ENCODE results near the gene EEF1AKMT1. TPM values are rescaled to one million over a fixed set of nuclear protein-coding genes. Genes with fewer than 3 reads are reported as not detected.
A peak's percentile ranks its signal among the peaks of the same experiment; 100 is the strongest.

Gene EEF1AKMT1
- total RNA-seq, 1 donor from 2014 or later, result 6.9 TPM

DNA sequence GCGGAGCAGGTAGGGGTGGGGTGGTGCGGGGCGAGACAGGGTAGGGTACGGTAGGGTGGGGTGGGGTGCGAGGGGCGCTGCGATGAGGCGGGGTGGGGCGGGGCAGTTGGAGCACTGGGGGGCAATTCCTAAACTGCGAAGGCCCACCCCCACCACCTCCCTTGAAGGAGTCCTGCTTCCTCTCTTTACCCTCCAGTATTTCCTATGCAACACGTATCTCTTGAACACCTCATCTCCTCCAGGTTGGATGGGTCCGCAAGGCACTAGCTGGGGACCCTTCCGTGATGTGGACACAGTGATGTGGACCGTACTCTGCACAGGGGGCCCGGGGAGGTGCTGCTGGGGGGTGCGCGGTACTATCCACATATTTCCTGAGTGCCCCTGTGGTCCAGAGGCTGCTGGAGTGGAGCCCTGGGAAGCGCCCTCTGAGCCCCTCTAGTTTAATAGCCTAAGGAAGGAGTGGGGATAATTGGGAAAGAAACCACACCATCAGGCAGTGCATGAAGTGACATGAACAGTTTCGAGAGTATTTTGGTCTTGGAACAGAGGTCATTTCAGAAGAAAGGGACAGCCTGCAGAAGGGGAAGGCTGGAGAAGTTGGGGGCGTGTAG, 69.2 kb downstream of the EEF1AKMT1 start:
- Histone ChIP-seq H3K9me3 (no peaks in the 10 kb centered on the region), H3K36me3 (no peaks in the 10 kb centered on the region), H3K4me1 (peaks cover 29% of the 10 kb centered on the region), H3K4me3 (peak overlapping the region; percentile 68 to 77), H3K27ac (peak overlapping the region; percentile 77), H3K27me3 (no peaks in the 10 kb centered on the region)
- TF ChIP-seq POLR2A (IDR thresholded peaks at IDR 0.05) (no peak), POLR2AphosphoS5 (IDR thresholded peaks at IDR 0.05; ENCODE audit: insufficient read depth in 1 of 2, low read depth in 1 of 2) (no peak)
- TF ChIP-seq, protein P1, sequence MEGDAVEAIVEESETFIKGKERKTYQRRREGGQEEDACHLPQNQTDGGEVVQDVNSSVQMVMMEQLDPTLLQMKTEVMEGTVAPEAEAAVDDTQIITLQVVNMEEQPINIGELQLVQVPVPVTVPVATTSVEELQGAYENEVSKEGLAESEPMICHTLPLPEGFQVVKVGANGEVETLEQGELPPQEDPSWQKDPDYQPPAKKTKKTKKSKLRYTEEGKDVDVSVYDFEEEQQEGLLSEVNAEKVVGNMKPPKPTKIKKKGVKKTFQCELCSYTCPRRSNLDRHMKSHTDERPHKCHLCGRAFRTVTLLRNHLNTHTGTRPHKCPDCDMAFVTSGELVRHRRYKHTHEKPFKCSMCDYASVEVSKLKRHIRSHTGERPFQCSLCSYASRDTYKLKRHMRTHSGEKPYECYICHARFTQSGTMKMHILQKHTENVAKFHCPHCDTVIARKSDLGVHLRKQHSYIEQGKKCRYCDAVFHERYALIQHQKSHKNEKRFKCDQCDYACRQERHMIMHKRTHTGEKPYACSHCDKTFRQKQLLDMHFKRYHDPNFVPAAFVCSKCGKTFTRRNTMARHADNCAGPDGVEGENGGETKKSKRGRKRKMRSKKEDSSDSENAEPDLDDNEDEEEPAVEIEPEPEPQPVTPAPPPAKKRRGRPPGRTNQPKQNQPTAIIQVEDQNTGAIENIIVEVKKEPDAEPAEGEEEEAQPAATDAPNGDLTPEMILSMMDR (IDR thresholded peaks at IDR 0.05), result no peak
- intact Hi-C loops (cut with DNase I), result loop anchor here (5.0 to 10.0 kb wide), 2 partner anchors 70 to 123 kb away; partner anchors contain the start of gene EEF1AKMT1
- DNase-seq (ENCODE audit: extremely low spot score in 2 of 2), result no peak

DNA sequence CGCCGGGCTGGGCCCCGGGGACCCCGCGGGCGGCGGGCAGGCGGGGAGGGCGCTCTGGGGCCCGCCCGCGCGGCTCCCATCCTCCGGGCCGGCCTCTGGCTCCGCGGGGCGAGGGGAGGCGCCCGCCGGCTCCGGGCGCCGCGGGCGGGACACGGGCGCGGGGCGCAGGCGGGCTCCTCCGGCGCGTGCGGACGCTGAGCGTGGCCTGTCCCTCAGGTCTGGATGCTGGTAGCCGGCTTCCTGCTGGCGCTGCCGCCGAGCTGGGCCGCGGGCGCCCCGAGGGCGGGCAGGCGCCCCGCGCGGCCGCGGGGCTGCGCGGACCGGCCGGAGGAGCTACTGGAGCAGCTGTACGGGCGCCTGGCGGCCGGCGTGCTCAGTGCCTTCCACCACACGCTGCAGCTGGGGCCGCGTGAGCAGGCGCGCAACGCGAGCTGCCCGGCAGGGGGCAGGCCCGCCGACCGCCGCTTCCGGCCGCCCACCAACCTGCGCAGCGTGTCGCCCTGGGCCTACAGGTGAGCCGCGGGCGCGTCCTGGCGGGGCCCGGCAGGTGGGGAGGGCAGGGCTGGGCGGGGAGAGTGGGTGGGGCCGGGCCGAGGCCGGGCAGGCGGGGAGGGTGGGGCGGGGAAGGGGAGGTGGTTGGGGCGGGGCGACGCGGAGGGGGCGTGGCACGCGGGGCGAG, 69.8 kb downstream of the EEF1AKMT1 start:
- Histone ChIP-seq H3K4me1 (peaks cover 29% of the 10 kb centered on the region), H3K9me3 (no peaks in the 10 kb centered on the region), H3K27ac (peak overlapping the region; percentile 77), H3K4me3 (peak overlapping the region; percentile 68 to 77), H3K36me3 (no peaks in the 10 kb centered on the region), H3K27me3 (no peaks in the 10 kb centered on the region)
- intact Hi-C loops (cut with DNase I), result loop anchor here (2.0 to 10.0 kb wide), 2 partner anchors 71 to 137 kb away; partner anchors contain the start of genes EEF1AKMT1 and IFT88
- no peak for TF ChIP-seq POLR2AphosphoS5 (IDR thresholded peaks at IDR 0.05; ENCODE audit: insufficient read depth in 1 of 2, low read depth in 1 of 2)
- TF ChIP-seq POLR2A (IDR thresholded peaks at IDR 0.05), result peak in 1 of 2 donors; percentile 45
- no peak for DNase-seq (ENCODE audit: extremely low spot score in 2 of 2)

DNA sequence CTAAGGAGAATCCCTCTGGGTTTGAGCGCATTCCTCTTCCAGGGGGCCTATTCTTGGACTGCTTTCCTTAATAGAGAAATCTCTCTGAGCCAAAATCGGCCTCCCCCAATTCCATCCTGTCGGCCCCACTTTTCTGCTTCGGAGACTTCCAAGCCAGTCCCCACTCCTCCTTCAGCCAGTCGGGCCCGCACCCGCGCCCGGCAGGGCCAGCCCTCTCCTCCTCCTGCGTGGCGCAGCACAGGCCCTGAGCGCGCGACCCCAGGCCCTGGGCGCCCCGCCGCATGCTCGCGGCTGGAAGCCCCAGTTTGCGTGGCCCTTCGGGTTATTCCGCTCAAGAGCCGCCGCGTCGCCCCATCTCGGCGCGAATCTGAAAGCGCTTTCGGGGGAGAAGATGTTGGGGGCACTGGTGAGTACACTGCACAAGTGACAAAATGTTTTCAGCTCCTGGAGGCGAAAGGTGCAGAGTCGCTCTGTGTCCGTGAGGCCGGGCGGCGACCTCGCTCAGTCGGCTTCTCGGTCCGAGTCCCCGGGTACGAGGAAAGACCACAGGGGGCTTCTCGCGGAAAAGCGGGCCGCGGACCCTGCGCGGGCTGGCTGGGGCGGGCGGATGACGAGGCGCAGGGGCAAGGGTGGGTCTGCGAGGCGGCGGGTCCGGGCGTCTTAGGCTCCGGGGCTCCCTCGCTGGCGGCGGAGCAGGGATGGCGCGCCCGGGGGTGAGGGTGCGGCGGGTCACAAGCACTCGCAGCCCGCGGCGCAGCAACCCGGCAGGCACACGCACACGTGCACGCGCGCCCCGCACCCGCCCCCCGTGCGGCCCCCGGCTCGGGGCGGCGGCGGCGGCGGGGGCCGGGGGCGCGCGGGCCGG, 70.6 kb downstream of the EEF1AKMT1 start, which contains the start of gene IL17D:
Gene IL17D (plus strand): TSS at position 785 of the 865 bp plus-strand sequence. CDS start 303 bp downstream, outside the sequence.
- Histone ChIP-seq H3K36me3 (no peaks in the 10 kb centered on the region), H3K27me3 (no peaks in the 10 kb centered on the region), H3K27ac (peak within 1 kb of the TSS; percentile 83), H3K9me3 (no peaks in the 10 kb centered on the region), H3K4me3 (peak within 1 kb of the TSS; percentile 68 to 77), H3K4me1 (peaks cover 24% of the 10 kb centered on the region)
- TF ChIP-seq POLR2AphosphoS5 (IDR thresholded peaks at IDR 0.05; ENCODE audit: insufficient read depth in 1 of 2, low read depth in 1 of 2), result peak in 1 of 2 donors; percentile 23
- no peak for TF ChIP-seq POLR2A (IDR thresholded peaks at IDR 0.05)
- intact Hi-C loops (cut with DNase I), result loop anchor here (2.0 to 10.0 kb wide), 2 partner anchors 72 to 136 kb away; partner anchors contain the start of genes EEF1AKMT1 and IFT88
- no peak for DNase-seq (ENCODE audit: extremely low spot score in 2 of 2)

DNA sequence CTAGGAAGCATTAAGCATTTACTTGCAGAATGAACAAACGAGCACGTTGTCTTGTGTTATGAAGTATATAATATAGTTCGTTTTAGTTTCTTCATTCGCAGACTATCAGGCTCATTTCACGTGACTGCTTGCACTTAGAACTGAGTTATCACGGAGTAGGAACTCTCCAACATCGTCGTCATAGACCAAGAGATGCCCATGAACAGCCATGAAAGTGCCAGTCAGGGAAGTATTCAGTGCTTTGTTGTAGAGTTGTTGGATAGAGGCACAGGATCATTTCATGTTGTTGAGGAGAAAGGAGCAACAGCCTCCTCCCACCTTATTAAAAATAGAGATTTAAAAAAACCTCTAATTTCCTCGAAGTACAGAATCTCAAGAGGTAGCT, 71.2 kb downstream of the EEF1AKMT1 start:
- Histone ChIP-seq H3K4me3 (peak overlapping the region; percentile 68 to 77), H3K9me3 (no peaks in the 10 kb centered on the region), H3K27ac (peak overlapping the region; percentile 83), H3K4me1 (peaks cover 24% of the 10 kb centered on the region), H3K36me3 (no peaks in the 10 kb centered on the region), H3K27me3 (no peaks in the 10 kb centered on the region)
- intact Hi-C loops (cut with DNase I), result loop anchor here (2.0 to 10.0 kb wide), 2 partner anchors 72 to 136 kb away; partner anchors contain the start of genes EEF1AKMT1 and IFT88
- peak in 1 of 2 donors; percentile 81 for DNase-seq (ENCODE audit: extremely low spot score in 2 of 2)
- TF ChIP-seq POLR2A (IDR thresholded peaks at IDR 0.05), result no peak
- TF ChIP-seq POLR2AphosphoS5 (IDR thresholded peaks at IDR 0.05; ENCODE audit: insufficient read depth in 1 of 2, low read depth in 1 of 2), result no peak
- TF ChIP-seq, protein P1 (IDR thresholded peaks at IDR 0.05), result no peak

DNA sequence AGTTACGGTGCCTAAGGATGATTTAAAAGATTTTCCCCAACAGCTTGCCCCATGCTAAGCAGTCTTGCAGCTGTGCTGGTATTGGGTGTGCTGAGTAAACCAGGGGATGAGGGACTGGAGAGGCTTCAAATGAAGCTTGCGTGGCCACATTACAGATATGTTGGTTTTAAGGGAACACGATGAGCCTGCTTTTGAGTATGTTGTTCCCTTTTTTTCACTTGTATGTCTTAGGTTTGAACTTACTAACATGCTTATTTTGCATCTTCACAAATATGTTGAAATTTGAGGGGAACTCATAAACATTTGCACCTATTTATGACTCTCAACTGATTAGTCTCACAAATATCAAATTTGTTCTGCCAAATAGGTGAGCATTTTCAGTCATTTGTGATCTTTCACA, 72.3 kb downstream of the EEF1AKMT1 start:
- TF ChIP-seq, protein P1 (IDR thresholded peaks at IDR 0.05), result no peak
- TF ChIP-seq POLR2A (IDR thresholded peaks at IDR 0.05), result no peak
- no peak for TF ChIP-seq POLR2AphosphoS5 (IDR thresholded peaks at IDR 0.05; ENCODE audit: insufficient read depth in 1 of 2, low read depth in 1 of 2)
- DNase-seq (ENCODE audit: extremely low spot score in 2 of 2), result no peak
- intact Hi-C loops (cut with DNase I), result loop anchor here (10.0 kb wide), 1 partner anchor 73 kb away; the partner anchor contains the start of gene EEF1AKMT1
- H3K4me1 ChIP-seq, result peaks cover 24% of the 10 kb centered on the region
- H3K4me3 ChIP-seq, result no peak overlapping the region
- no peaks in the 10 kb centered on the region for H3K27me3 ChIP-seq
- H3K27ac ChIP-seq, result no peak overlapping the region
- H3K36me3 ChIP-seq, result no peaks in the 10 kb centered on the region
- no peaks in the 10 kb centered on the region for H3K9me3 ChIP-seq

Measured in vagina (tissue), 2 donors.